Activated effector memory CD4-positive, alpha-beta T cell treated with anti-CD3 and anti-CD28 coated beads, Interleukin-2, amount 50 U/mL, for 16 hours (primary cell): ENCODE data around the gene TTC7B.
A peak's percentile ranks its signal among the peaks of the same experiment; 100 is the strongest.
"Not testable (repeated sequence)": the region's sequence is repeated elsewhere in the genome, so short reads cannot be mapped to it uniquely, and the experiment has no call there.

Experiments
- DNase-seq: peaks from one replicate; pipeline ENCODE4 v3.0.0-alpha.2; 2020

TTC7B gene, protein sequence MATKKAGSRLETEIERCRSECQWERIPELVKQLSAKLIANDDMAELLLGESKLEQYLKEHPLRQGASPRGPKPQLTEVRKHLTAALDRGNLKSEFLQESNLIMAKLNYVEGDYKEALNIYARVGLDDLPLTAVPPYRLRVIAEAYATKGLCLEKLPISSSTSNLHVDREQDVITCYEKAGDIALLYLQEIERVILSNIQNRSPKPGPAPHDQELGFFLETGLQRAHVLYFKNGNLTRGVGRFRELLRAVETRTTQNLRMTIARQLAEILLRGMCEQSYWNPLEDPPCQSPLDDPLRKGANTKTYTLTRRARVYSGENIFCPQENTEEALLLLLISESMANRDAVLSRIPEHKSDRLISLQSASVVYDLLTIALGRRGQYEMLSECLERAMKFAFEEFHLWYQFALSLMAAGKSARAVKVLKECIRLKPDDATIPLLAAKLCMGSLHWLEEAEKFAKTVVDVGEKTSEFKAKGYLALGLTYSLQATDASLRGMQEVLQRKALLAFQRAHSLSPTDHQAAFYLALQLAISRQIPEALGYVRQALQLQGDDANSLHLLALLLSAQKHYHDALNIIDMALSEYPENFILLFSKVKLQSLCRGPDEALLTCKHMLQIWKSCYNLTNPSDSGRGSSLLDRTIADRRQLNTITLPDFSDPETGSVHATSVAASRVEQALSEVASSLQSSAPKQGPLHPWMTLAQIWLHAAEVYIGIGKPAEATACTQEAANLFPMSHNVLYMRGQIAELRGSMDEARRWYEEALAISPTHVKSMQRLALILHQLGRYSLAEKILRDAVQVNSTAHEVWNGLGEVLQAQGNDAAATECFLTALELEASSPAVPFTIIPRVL

DNA sequence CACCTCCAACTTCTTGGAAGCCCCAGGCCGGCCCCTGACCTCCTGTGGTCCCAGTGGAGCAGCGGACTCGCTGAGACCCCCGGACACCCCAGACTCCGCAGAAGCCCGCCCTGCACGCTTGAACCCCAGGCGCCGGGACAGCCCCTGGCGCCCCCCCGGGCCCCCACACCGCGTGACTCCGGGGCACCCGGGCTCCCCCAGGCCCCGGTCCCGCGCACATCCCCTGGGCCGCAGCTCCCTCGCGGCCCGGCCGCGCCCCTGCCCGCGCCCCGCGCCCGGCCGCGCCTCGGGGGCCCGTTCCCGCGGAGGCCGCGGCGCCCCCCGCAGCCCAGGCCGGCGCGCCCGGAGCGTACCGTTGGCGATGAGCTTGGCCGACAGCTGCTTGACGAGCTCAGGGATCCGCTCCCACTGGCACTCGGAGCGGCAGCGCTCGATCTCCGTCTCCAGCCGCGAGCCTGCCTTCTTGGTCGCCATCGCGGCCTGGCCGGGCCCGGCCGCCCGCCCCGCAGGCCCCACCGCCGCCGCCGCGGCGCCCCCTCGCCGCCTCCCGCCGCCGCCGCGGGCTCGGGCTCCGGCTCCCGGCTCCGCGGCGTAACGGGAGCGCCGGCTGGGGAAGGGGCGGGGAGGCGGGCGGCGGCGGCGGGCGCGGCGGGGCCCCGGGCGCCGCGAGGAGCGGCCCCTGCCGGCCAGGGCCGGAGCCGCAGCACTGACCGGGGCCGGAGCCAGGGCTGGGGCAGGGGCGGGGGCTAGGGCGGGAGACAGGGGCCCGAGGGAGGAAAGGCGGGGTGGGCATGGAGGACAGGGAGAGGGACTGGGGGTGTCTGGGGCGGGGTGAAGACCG is at the start of gene TTC7B:
Gene TTC7B (minus strand): TSS at position 609 of the 841 bp plus-strand sequence. CDS start 135 bp downstream, at position 474.
- DNase-seq = peak; percentile 70

DNA sequence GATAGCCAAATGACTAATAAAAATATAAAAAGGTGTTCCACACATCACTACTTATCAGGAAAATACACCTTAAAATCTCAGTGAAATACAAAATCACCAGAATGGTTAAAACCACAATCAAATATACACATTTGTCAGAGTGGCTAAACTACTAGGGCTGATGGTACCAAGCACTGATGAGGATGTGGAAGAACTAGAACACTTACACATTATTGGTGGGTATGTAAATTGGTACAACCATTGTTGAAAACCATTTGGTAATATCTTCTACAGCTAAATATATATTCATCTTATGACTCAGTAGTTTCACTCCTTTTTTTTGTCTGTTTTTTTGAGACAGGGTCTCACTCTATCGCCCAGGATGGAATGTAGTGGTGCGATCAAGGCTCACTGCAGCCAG is 48.5 kb upstream of the TTC7B start:
- DNase-seq = no peak

DNA sequence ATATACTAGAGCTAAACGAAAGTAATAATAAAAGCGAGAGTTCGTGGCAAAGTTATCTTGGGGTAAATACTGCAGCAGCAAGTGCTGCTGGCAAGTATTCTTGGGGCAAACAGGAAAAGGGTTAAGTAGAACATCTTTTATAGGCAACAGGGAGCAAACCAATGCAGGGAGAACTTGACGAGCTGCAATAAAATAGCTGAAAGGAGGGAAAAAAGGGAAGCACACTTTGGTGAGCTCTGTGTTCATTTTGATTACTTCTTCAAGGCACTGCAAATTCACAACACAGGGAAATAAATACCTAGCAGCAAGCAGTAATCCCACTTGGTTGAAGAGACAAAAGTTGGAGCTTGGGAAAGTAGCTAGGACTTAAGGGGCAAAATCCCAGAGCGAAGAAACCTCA is 42.3 kb upstream of the TTC7B start:
- no peak for DNase-seq

DNA sequence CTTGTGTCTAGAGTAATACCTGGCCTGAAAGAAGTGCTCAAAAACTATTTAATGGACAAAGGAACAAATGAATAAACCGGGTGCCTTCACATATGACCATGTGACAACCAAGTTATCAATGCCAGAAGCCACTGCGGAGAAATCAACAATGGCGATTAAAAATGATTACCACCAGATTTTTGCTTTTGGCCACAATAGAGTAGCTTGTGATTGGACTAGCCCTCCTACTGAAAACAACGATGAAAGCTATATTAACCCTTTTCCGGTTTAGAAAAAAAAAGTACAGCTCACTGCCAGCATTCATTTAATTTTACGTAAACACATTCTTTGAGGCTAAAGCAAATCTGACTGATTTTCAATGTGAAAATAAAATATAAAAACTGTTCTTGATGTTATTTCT is 41.6 kb upstream of the TTC7B start:
- no peak for DNase-seq

DNA sequence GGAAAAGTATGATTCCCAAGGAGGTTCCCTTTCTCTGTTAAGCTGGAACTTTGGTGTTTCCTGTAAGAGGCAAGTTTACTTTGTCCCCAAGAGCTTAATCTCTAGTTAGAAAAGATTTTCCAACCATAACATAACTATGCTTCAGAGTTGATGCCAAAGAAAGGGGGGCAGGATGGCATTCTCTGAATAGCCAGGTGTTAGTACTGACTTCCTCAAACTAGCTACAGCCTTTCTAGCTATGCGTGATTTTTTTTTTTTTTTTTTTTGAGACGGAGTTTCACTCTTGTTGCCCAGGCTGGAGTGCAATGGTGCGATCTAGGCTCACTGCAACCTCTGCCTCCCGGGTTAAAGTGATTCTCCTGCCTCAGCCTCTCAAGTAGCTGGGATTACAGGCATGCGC is 39.9 kb upstream of the TTC7B start:
- not testable (repeated sequence) for DNase-seq

DNA sequence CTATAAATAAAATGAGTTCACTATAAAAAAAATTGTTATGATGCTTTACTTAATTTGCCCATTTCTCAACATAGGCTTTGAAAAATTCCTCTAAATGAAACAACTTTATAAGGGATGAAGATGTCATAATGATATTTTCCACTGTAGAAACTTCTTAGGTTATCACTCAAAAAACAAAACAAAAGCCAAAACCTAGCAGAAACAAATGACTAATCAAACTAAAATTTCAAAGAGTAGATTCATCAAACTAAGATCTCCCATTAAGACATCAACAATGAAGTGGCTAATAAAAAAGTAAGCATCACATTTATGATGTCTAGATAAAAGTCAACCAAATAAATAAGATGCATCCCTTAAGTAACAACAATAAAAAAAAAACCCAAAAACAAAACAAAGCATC is 36.9 kb upstream of the TTC7B start:
- no peak for DNase-seq

DNA sequence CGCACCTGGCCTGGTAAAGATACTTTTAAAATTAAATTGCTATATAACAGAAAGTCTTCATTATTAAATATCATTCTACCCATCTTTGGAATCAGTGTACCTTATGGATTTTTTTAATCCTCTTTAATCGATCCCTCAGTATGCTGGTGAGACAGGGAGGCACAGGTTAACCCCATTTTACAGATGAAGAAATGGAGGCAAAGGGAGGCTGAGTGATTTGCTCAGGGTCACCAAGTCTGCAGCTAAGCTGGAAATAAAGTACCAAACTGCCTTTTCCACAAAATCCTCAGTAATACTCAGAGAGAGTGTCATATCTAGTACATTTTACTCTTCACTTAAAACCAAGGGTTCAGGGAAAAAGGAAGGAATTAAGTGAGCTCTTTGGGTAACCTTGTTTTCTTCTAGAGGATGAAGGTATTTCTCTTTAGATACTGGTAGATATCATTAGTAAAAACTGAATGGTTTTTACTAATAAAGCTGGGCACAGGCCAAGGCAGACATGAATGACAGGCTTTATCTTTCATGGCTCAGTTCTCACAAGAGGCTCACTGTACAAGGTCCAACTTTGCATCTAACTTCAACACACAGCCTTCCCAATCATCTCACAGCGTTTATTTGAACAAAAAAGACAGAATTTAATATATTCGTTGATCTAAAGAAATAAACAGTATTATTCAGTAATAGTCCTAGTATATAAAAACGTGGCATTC is 35.3 kb upstream of the TTC7B start:
- no peak for DNase-seq

DNA sequence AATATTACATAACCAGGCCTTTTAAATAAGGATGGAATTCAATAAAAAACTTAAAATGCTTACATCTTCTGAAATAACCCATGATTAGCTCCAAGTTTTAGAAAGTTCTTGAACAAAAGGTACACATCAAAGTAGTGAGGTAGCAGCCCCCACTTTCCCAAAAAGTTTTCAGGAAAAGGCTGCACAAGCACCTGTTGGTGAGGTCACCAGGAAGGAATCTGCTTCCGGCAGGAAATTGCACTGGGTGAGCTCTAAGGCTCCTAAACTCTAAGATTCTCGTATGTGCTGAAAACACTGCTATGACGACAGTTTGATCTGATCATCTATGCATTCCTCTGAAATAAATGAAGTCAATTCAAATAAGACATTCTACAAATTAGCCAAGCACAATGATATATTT is 34.3 kb upstream of the TTC7B start:
- no peak for DNase-seq

DNA sequence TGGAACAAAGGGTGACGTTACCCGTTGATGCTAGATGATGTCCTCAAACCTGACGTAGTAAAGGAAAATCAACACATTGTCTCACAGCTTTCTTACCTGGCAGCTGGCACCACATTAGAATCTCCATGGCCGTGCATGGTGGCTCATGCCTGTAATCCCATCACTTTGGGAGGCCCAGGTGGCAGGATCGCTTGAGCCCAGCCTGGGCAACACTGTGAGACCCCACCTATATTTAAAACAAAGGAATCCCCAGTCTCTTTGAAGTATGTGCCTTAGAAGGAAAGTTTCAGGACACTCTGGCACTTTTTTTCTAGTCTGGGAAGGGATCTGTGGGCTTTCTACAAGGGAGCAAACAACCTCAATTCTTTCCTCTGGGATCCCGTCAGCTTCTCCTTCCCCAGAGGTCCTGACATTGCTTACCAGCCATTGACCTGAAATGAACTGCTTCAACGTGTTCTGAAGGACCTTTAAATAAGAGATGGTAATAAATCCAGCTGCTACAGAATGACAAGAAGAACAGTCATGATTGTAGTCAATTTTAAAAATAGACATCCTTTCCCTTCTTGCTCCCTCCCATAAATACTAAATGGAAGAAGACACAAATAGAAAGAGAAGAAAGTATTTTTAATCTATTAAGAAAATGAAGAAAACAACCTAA is 33.7 kb upstream of the TTC7B start:
- no peak for DNase-seq

DNA sequence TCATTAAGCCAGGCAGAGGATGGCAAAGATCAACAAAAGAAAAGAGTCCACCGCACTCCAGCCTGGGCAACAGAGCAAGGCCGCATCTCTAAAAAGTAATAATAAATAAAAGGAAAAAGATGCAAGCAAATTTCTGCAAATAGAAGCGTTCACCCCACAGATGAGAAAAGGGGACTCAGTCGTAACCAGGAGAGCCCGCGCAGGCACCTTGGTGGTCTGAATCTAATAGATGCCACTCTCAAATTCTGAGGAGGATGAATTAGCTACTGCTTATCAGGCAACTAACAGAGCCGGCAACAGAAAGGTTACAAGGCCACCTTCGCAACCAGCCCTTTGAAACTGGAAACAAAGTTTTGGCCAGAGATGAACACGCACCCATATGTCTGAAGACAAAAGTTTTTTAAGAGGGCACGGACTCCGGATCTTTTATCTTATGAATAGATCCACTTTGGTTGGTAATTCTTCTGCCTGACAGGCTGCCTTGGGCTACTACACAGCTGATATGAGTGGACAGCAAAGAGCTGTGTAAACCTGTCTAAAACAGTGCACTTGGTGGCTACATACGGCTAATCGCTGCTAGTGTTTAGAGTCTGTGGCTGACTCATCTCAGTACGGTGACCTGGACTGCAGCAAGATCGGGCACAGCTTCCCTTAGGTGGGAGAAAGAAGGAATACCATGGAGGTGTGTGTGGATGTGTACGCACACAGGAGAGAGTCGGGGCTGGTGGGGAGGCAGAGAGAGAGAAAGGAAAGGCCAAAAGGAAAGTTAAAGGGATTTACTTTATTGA is 32.9 kb upstream of the TTC7B start:
- no peak for DNase-seq

DNA sequence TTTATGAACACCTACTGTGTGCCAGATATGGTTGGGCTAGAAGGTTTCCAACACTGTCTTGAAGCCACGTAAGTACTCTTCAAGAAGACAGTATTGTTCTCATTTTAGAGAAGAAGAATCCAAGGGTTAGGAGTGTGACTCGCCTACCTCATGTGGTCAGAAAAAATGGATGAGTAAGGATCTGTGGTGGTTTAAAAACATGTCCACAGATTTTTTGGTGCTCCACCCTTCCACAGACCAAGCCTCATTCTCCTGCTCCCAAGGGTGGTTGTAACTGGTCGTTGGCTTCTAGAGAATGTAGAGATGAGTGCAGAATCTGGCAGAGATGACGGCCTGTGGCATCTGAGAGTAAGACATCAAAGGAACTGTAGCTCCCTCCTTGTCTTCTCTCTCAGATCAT is 30.3 kb upstream of the TTC7B start:
- no peak for DNase-seq

DNA sequence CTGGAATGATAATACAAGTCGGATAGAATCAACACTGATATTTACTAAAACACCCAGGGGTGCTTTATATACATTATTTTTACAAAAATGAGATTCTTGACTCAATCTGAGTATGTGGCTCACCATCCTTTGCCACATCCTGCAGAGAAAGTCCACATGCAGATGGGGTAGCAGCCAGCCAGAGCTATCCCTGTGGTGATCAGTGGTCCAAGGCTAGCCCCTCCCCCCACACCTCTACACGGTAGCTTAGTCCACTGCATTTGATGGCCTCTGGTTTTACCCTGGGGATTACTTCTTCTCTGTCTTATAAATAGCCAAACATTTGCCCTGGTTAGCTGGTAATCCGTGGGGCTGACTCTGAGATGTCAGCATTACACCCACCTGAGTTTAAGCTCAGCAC is 28.1 kb upstream of the TTC7B start:
- no peak for DNase-seq

DNA sequence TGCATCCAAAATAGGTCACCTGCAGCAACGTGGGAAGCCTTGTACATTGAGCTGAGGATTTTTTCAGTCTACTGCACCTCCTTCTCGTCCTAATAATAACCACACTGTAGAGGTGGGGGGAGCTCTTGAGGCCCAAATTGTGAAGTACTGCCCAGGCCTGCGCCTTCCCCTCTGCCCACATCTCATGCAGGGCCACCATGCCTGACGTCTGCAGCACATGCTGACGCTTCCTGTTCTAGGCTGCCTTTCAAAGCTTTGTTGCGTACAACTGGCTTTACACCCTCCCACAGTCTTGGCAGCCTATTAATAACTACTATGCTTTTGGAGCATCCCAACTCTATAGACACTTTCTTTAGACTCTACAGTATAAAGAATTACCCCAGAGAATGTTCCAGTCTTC is 26.5 kb upstream of the TTC7B start:
- DNase-seq = no peak

DNA sequence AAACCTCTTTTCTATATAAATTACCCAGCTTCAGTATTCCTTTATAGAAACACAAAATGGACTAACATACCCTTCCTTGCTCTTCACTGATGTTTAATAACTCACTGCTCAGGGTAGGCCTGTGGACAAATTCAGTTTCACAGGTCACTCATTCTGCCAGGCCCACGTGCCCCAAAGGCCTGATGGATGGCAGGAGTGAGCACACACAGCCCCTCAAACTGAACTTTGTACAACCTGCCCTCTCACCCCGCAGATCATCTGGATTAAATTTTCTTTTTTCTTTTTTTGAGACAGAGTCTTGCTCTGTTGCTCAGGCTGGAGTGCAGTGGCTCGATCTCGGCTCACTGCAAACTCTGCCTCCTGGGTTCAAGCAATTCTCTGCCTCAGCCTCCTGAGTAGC is 24.4 kb upstream of the TTC7B start:
- not testable (repeated sequence) for DNase-seq

DNA sequence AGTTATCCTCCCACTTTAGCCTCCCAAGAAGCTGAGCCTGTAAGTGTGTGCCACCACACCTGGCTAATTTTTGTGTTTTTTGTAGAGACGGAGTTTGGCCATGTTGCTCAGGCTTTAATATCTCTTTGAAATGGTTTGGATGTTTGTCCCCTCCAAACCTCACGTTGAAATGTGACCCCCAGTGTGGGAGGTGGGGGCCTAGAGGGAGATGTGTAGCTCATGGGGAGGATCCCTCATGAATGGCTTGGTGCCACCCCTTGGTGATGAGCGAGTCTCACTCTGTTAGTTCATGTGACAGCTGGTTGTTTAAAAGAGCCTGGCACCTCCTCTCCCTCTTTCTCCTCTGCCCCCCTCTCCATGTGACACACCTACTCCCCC is 23.6 kb upstream of the TTC7B start:
- DNase-seq = no peak

DNA sequence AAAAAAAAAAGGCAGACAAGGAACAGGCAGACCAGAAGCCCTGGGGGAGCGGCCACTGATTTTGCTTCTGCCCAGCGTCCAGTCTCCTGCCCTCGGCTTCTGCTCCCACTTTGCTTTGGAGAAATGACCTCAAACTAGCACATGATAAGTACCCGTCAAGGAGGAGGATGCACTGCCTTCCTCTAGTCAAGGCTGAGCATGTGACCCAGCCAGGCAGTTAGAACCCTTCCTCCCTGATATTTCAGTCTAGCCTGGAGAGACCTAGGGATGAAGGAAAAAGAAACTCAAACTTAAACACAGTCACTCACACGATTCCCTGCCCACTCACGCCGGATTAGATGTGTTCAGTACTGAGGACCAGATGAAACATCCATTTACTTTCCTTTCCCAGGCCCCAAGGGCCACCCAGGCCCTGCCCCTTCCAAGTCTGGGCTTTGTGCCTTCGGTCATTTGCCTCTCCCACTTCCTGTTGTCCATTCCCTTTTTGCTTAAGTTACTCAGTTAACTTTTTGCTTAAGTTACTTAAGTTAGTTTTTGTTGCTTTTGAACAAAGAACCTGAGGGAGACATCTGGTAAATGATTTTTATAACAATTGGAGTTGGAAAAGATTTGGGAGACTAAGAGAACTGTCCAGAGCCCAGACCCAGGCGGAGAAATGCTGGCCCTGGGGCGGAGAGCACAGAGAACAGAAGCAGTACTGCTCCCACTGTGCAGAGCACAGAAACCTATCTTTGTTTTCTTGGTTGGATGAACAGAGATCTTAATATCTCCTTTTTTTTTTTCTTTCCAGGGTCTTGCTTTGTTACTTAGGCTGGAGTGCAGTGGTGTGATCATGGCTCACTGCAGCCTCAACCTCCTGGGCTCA is 23.0 kb upstream of the TTC7B start:
- DNase-seq = peak; percentile 2

DNA sequence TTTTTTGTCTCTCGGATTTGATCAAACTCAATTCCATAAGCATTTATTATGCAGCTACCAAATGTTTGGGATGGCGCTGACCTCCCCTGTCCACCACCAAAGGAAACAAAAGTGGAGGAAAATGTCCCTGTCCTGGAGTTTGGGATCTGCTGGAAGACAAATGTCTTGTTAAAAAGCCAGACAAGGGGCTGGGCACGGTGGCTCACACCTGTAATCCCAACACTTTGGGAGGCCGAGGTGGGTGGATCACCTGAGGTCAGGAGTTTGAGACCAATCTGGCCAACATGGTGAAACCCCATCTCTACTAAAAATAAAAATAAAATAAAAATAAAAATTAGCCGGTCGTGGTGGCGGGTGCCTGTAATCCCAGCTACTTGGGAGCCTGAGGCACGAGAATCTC is 22.3 kb upstream of the TTC7B start:
- DNase-seq = peak; percentile 6

DNA sequence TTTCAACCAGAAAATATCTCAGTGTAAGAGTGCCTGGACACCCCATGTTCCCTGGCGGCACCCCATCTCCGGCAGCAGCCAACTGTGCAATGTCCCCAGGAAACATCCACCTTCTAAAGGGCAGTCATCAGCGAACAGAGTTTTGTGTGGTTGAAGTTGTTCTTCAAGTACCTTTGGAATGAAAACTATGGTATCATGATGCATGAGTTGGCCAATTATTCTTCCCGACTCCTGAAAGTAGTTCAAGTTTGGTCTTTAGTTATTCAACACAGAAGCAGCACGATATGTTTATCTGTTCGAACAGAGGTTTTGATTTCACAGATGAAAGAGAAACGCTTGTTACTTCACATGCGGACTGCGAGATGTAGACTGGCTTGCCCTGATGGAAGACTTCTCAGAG is 21.1 kb upstream of the TTC7B start:
- DNase-seq = peak; percentile 48

DNA sequence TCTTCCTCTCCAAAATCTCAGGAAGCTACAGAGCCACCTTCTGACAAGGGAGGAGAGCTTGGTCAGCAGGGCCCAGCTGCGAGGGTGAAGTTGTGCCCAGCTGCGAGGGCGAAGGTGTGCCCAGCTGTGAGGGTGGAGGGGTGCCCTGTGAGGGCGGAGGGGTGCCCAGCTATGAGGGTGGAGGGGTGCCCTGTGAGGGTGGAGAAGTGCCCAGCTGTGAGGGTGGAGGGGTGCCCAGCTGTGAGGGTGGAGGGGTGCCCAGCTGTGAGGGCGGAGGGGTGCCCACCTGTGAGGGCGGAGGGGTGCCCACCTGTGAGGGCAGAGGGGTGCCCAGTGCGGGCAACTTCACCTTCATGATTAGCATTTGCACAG is 20.4 kb upstream of the TTC7B start:
- peak; percentile 41 for DNase-seq

DNA sequence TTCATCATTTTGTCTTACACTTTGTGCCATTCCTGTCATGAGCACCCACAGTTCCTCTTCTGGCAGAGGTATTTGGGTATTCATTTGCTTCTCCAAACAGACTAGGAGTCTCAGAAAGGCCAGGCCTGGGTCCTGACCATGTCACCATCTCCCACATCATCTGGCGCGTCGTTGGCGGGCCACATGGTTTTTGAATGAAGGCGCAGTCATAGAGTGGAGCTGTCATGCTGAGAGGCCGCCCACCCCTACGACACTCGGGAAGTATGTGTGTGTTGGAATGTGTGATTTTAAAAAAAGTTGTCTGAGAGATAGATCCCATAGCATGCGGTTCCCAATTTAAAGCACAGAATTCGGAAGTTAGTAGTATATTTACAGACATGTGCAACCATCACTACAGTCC is 15.6 kb upstream of the TTC7B start:
- DNase-seq = peak; percentile 31
